Measurements from ENCODE around the gene SORBS2.

DNA sequence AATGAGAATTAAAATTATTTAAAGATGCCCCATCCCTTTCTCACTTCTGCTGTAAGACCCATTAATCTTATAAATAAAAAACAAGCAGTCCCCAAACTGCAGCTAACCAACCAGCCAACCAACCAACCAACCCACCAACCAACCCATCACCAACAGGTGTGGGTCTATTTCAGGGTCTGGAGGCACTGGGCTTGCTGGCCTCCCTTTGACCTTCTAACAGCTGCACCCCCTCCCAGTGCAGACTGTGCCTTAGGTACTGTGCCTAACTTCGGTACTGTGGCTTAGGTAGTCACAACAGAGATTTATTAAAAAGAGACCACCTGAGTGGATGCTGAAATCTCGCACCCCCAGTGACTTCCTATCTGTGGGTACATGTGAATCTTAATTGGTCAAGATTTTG is 128.1 kb downstream of the SORBS2 start:
- no peak for TF ChIP-seq CTCF (IDR thresholded peaks at IDR 0.05)
- no peak for TF ChIP-seq POLR2A (IDR thresholded peaks at IDR 0.05)
